HEK293T (cell line): Measurements from ENCODE around the gene CRIP1.

Experiments
- BHLHE40 ChIP-seq: fragments of 450-650 bp; IDR thresholded peaks from 2 replicates; pipeline ENCODE4 v1.6.1; 2016; ENCODE audit warnings: mild to moderate bottlenecking, moderate library complexity, borderline replicate concordance
- SP1 ChIP-seq: fragments of 450-650 bp; IDR thresholded peaks from 2 replicates; pipeline ENCODE4 v1.6.1; 2017

DNA sequence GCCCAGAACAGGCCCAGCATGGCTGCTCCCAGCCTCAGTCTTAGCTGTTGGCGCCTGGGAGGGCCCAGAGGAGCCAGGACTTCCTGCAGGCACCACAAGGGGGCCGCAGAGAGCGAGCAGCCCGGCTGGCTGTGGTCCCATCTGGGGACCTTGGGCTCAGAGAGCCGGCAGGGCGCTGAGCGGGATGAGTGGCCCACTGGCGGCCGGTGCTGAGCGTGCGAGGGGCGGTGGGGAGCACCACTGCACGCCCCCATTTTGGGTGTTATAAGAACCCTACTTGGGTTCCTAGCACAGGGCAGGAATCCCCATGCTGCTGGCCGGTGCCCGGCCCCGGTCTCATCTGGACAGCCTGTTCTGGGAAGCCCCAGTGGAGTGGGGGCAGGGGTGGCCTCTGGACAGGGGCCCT lies 38.0 kb upstream of the CRIP1 start:
- no peak for TF ChIP-seq SP1
- TF ChIP-seq BHLHE40, result no peak
